Measurements from ENCODE around the gene BRSK2. TPM values are rescaled to one million over a fixed set of nuclear protein-coding genes. Genes with fewer than 3 reads are reported as not detected.

BRSK2 gene
- total RNA-seq, 2 experiments from 2014 or later, result 0.18 TPM; not detected in 1

DNA sequence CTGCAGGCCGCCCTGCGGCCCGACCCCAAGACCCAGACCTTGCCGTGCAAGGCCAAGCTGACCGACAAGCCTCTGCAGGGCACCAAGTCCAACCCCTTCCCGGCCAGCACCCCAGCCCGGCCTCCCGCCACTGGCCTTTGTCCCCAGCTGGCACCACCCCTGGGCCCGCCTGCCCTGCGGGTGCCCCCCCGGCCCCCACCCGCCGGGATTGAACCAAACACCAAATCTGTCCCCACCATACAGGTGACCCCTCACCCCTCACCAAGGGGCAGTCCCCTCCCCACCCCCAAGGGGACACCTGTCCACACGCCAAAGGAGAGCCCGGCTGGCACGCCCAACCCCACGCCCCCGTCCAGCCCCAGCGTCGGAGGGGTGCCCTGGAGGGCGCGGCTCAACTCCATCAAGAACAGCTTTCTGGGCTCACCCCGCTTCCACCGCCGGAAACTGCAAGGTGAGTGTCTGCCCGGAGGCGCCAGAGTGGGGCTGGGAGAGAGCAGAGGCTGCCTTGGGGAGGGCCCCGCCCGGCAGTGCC is 60.7 kb downstream of the BRSK2 start:
- Mint-ChIP-seq H3K4me1 (no peaks in the 10 kb centered on the region), H3K9me3 (no peaks in the 10 kb centered on the region), H3K27me3 (no peaks in the 10 kb centered on the region), H3K36me3 (ENCODE audit: low read depth) (no peaks in the 10 kb centered on the region), H3K27ac (no peak overlapping the region), H3K4me3 (no peak overlapping the region)
- CTCF ChIA-PET, result interaction anchor here (1.3 kb wide), 1 partner anchor 14 kb away, joined by 3 read pairs; no protein-coding TSS in a partner anchor
- POLR2A ChIA-PET, result no interaction called here
- no peak for DNase-seq

DNA sequence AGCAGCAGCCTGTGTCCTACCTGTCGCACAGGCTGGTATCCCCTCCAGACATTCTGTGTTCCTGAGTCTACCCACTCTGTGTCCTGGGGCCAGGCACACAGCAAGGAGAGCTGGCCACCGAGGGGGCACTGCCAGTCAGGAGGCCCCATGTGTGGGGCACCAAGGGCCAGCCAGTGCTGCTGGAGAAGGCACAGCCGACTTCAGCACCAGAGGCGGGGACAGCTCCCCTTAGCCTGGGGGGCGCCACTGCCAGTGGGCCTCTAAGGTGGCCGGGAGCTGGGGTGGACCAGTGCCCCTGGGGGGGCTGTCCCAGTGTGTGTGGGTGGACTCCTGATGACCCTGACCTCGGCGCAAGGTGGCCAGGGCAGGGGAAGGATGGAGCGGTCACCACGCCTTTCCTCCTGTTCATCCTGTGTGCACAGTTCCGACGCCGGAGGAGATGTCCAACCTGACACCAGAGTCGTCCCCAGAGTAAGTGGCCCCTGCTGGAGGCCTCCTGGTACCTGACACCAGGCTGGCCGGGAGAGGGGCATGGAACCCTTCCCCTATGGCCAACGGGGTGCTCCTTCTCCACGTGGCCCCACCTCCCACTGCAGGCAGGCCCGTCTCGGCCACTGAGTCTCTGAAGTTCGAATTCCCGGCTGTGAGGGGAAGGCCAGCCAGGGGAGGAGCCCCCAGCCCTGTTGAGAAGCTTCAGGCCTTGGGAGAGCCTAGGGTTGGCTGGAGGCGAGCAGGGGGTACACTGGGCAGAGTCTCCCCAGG is 61.4 kb downstream of the BRSK2 start:
- no peak for DNase-seq
- POLR2A ChIA-PET, result no interaction called here
- no peak overlapping the region for H3K27ac Mint-ChIP-seq
- H3K36me3 Mint-ChIP-seq (ENCODE audit: low read depth), result no peaks in the 10 kb centered on the region
- no peaks in the 10 kb centered on the region for H3K9me3 Mint-ChIP-seq
- H3K4me1 Mint-ChIP-seq, result no peaks in the 10 kb centered on the region
- no peak overlapping the region for H3K4me3 Mint-ChIP-seq
- CTCF ChIA-PET, result interaction anchor here (1.3 kb wide), 1 partner anchor 13 kb away, joined by 3 read pairs; no protein-coding TSS in a partner anchor
- no peaks in the 10 kb centered on the region for H3K27me3 Mint-ChIP-seq

DNA sequence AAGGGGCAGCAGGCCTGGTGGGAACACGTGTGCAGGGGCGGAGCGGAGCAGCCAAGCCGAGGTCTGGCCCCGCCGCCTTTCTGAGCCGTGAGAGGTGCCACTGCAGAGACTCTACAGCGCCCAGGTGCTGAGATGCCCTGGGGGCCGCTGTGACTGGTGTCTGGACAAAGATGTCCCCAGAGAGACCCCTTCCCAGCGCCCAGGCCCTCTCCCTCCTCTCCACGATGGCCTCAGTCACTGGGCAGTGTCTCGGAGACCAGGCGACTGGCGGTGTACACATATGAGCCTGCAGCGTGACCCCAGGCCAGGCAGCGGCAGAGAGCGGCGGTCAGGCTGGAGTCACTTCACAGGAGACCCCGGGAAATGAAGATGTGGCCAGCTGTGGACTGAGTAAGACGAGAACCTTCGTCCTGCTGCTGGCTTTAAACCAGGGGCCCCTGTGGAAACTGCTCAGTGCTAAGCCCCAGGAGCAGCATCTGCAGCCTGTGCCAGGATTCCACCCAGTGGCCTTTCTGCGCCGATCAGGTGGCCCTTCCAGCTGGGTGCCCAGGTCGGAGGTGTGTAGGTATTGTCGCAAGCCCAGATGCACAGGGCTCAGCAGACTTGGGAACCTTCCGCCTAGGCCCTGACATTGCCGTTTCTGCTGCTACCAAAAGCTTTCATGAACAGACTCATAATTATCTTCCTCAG is 62.2 kb downstream of the BRSK2 start:
- ChIA-PET POLR2A (no interaction called here), CTCF (interaction anchor here (0.6 to 1.3 kb wide), 2 partner anchors 12 to 85 kb away, joined by 3 read pairs; no protein-coding TSS in a partner anchor)
- Mint-ChIP-seq H3K36me3 (ENCODE audit: low read depth) (no peaks in the 10 kb centered on the region), H3K27ac (no peak overlapping the region), H3K27me3 (no peaks in the 10 kb centered on the region), H3K9me3 (no peaks in the 10 kb centered on the region), H3K4me1 (no peaks in the 10 kb centered on the region), H3K4me3 (no peak overlapping the region)
- no peak for DNase-seq

DNA sequence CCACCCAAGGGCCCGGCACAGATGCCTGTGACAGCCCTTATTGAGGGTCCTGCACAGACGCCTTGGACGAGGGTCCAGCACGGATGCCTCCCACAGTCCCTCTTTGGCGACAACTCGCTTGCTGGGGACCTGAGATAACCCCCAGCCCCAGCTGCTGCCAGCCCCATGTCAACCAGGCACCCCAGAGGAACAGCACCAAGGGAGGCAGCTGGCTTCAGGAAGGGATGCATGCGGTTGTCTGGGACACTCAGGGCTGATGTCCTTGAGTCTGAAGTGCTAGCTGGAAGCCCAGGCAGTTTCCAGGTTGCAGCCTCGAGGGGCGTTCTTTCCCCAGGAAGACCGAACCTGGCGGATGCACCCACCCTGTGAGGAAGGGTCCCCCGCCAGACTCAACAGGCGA is 63.0 kb downstream of the BRSK2 start:
- no peak overlapping the region for H3K27ac Mint-ChIP-seq
- CTCF ChIA-PET, result no interaction called here
- no peaks in the 10 kb centered on the region for H3K4me1 Mint-ChIP-seq
- POLR2A ChIA-PET, result no interaction called here
- no peak overlapping the region for H3K4me3 Mint-ChIP-seq
- no peaks in the 10 kb centered on the region for H3K27me3 Mint-ChIP-seq
- no peaks in the 10 kb centered on the region for H3K36me3 Mint-ChIP-seq (ENCODE audit: low read depth)
- H3K9me3 Mint-ChIP-seq, result no peaks in the 10 kb centered on the region
- no peak for DNase-seq

DNA sequence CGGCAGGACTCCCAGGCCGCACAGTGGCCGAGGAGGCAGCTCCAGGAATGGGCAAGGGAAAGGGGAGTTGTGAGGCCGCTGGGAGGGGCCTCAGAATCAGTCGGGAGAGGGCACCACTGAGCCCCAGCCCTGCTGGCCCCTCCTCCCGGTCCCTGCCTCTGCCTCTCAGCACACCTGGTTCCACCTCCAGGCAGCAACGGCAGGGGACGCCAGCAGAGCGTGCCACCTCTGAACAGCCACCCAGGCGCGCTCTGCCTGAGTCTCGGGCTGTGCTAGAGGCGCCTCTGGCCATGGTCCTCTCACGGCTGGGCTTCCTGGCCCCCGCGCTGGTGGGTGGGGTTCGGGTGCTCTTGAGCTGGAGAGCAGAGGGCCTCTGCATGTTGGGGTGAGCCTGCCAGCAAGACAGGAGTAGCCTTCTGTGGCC is 63.9 kb downstream of the BRSK2 start:
- ChIA-PET CTCF (no interaction called here), POLR2A (no interaction called here)
- Mint-ChIP-seq H3K36me3 (ENCODE audit: low read depth) (no peaks in the 10 kb centered on the region), H3K4me1 (no peaks in the 10 kb centered on the region), H3K9me3 (no peaks in the 10 kb centered on the region), H3K27me3 (no peaks in the 10 kb centered on the region), H3K27ac (no peak overlapping the region), H3K4me3 (no peak overlapping the region)
- peak; percentile 69 for DNase-seq

DNA sequence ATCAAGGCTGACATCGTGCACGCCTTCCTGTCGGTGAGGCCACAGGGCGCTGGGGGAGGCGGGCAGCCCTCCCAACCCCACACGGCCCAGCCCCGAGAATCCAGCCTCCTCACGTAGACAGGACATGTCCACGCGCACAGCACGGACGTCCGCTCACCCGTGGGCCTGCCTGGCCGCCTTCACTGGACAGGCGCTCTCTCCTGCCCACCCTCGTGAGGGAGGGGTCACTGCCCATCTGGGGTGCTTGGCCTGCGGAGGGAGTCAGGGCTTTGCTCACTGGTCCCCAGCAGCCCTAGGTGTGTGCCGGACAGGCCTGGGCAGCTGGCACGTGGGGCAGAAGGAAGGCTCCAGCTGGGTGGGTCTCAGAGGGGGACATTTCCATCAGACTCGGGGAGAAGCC is 64.8 kb downstream of the BRSK2 start:
- Mint-ChIP-seq H3K36me3 (ENCODE audit: low read depth) (no peaks in the 10 kb centered on the region), H3K4me1 (no peaks in the 10 kb centered on the region), H3K4me3 (no peak overlapping the region), H3K9me3 (no peaks in the 10 kb centered on the region), H3K27ac (no peak overlapping the region), H3K27me3 (no peaks in the 10 kb centered on the region)
- ChIA-PET POLR2A (no interaction called here), CTCF (no interaction called here)
- no peak for DNase-seq

DNA sequence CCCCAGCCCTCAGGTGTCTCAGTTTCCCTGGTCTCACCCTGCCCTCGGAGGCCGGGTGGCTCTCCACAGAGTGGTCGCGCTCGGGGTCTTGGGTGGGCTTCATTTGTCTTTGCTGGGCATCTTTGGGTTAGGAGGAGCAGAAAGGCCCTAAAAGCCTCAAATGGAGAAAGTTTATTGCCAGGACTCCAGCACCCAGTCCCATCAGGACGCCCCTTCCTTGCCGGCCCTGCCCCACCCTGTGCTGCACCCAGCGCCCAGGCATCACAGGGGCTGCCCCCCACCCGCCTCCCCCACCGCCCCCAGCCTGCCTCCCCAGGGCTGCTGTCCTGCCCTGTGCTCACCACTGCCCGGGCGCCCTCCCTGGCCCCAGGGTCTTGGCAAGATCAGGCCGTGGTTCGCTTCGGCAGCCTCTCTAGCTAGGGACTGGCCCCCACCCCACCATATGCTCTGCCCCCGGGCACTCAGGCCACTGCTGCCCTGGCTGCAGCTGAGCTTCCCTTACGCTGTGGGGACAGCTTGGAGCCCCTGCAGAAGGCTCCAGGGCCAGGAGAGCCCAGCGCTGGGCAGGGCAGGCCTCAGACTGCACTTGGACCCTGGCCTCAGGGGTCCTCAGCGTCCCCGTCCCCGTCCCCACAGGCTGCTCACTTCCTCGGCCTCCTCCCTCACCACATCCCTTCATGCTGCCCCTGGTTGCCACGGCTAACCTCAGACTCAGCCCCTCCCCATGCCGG is 65.5 kb downstream of the BRSK2 start:
- DNase-seq, result no peak
- Mint-ChIP-seq H3K27ac (no peak overlapping the region), H3K4me1 (no peaks in the 10 kb centered on the region), H3K4me3 (no peak overlapping the region), H3K36me3 (ENCODE audit: low read depth) (no peaks in the 10 kb centered on the region), H3K9me3 (no peaks in the 10 kb centered on the region), H3K27me3 (no peaks in the 10 kb centered on the region)
- ChIA-PET POLR2A (no interaction called here), CTCF (no interaction called here)

DNA sequence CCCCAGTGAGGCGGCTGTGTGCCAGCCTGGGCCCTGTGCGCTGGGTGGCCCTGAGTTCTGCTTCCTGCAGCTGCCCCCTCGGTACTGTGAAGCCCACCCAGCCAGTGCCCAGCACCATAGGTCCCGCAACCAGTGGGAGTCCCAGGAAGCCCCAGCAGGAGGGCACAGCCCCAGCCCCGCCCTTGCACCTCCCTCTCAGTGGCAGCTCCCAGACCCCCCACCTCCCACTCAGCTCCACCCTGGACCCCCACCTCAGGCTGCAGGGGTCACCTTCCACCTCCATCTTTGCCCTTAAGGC is 66.0 kb downstream of the BRSK2 start:
- Mint-ChIP-seq H3K4me3 (no peak overlapping the region), H3K9me3 (no peaks in the 10 kb centered on the region), H3K36me3 (ENCODE audit: low read depth) (no peaks in the 10 kb centered on the region), H3K27ac (no peak overlapping the region), H3K4me1 (no peaks in the 10 kb centered on the region), H3K27me3 (no peaks in the 10 kb centered on the region)
- DNase-seq, result no peak
- POLR2A ChIA-PET, result no interaction called here
- CTCF ChIA-PET, result no interaction called here

DNA sequence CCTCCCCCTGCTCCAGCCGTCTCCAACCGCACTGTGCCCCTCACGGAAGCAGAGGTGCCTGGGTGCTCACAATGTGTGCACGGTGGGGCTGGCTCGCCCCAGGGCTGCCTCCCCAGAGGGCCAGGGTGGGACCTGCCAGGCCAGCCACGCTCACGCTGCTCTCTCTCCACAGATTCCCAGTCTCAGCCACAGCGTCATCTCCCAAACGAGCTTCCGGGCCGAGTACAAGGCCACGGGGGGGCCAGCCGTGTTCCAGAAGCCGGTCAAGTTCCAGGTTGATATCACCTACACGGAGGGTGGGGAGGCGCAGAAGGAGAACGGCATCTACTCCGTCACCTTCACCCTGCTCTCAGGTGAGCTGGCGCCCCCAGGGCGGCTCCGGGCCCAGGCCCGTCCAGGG is 66.4 kb downstream of the BRSK2 start:
- Mint-ChIP-seq H3K9me3 (no peaks in the 10 kb centered on the region), H3K27me3 (no peaks in the 10 kb centered on the region), H3K27ac (no peak overlapping the region), H3K4me1 (no peaks in the 10 kb centered on the region), H3K4me3 (no peak overlapping the region), H3K36me3 (ENCODE audit: low read depth) (no peaks in the 10 kb centered on the region)
- no peak for DNase-seq
- ChIA-PET CTCF (no interaction called here), POLR2A (no interaction called here)

DNA sequence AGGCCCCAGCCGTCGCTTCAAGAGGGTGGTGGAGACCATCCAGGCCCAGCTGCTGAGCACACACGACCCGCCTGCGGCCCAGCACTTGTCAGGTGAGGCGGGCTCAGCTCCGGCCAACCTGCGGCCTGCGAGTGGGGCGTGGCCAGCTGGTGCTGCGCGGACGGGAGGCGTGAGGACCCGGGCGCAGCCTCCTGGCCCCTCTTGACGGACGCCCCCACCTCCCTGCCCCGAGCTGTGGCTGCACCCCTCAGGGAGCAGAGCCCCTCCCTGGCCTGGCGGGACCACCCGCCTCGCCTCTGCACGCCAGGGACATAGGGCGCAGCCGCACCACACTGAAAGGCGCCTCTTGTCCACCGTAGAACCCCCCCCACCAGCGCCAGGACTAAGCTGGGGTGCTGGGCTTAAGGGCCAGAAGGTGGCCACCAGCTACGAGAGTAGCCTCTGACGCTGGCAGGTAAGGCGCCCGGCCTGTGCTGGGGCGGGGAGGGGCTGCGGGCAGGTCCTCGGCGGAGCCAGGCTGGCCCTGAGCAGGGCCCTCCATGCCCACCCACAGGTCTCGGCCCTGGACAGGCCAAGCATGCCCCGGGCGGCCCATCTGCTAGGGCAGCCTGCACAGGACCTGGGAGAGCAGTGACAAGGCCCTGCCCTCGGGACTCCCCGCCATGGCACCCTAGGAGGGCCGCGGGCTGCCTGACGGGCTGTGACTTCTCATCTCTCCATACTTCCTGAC is 67.0 kb downstream of the BRSK2 start:
- H3K36me3 Mint-ChIP-seq (ENCODE audit: low read depth), result no peaks in the 10 kb centered on the region
- no peak overlapping the region for H3K4me3 Mint-ChIP-seq
- POLR2A ChIA-PET, result no interaction called here
- CTCF ChIA-PET, result no interaction called here
- no peaks in the 10 kb centered on the region for H3K9me3 Mint-ChIP-seq
- H3K27ac Mint-ChIP-seq, result no peak overlapping the region
- DNase-seq, result no peak
- no peaks in the 10 kb centered on the region for H3K27me3 Mint-ChIP-seq
- H3K4me1 Mint-ChIP-seq, result no peaks in the 10 kb centered on the region

DNA sequence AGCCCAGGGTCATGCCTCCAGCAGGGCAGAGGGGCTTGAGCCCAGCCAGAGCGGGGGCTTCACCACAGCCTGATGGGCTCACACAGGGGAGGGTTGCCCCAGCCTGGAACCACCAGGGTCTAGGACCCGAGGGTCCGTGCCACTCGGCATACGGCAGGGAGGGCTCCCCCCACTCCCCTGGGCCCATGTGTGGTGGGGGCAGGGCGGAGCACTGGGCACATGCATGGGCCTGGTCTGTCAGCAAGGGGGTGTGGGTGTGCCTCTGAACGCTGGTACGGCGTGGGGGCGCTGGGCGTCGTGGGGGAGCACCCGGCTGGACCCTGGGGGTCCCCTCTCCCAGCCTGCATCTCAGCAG is 67.6 kb downstream of the BRSK2 start:
- POLR2A ChIA-PET, result no interaction called here

DNA sequence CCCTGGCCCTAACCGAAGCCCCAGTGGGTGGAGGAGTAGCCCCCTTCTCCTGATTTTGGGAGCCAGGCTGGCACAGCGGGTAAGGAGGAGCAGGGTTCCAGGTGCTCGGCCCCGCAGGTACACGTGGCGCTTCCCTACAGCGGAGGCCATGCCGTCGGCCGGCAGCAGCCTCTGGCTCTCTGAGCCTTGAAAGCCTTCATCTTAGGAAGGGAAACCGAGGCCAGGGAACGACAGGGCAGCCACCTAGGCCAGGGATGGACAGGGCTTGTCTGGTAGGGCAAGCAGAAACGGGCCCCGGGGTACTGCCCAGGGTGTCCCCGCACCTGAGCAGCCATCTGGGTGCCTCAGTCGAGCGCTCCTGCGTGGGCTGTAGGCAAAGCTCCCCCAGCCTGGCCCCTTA is 68.1 kb downstream of the BRSK2 start:
- Mint-ChIP-seq H3K27ac (no peak overlapping the region), H3K27me3 (no peaks in the 10 kb centered on the region), H3K9me3 (no peaks in the 10 kb centered on the region), H3K4me3 (no peak overlapping the region), H3K36me3 (ENCODE audit: low read depth) (no peaks in the 10 kb centered on the region), H3K4me1 (no peaks in the 10 kb centered on the region)
- POLR2A ChIA-PET, result no interaction called here
- DNase-seq, result no peak
- CTCF ChIA-PET, result no interaction called here

More for the DNA sequence above, 67.6 kb downstream of the BRSK2 start:
- DNase-seq, result no peak
- H3K4me1 Mint-ChIP-seq, result no peaks in the 10 kb centered on the region
- H3K27ac Mint-ChIP-seq, result no peak overlapping the region
- H3K27me3 Mint-ChIP-seq, result no peaks in the 10 kb centered on the region
- no peaks in the 10 kb centered on the region for H3K36me3 Mint-ChIP-seq (ENCODE audit: low read depth)
- CTCF ChIA-PET, result no interaction called here
- H3K4me3 Mint-ChIP-seq, result no peak overlapping the region
- H3K9me3 Mint-ChIP-seq, result no peaks in the 10 kb centered on the region
